ENCODE data around the gene IL36G. TPM values are rescaled to one million over a fixed set of nuclear protein-coding genes. Genes with fewer than 3 reads are reported as not detected.

Gene IL36G
- total RNA-seq, 1 donor from 2014 or later, result not detected

DNA sequence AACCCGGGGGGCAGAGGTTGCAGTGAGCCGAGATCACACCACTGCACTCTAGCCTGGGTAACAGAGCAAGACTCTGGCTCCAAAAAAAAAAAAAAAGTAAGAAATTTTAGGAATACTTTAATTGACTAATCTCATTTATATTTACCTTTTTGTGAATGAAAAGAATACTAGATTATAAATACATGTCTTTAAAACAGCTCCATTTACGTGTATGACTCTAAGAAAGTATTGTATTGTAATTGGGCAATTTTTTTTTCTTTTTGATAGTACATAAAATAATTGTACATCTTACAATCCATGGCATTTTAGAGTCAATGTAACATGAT lies 35.5 kb downstream of the IL36G start:
- H3K27ac ChIP-seq (ENCODE audit: low read depth, low read length), result no peak overlapping the region
- no peaks in the 10 kb centered on the region for H3K27me3 ChIP-seq (ENCODE audit: control insufficient read depth in 3 of 3, insufficient read depth in 3 of 3, low read length in 3 of 3)
- no peaks in the 10 kb centered on the region for H3K9me3 ChIP-seq (ENCODE audit: control insufficient read depth in 3 of 3, low read length in 3 of 3)
- H3K4me1 ChIP-seq (ENCODE audit: control insufficient read depth in 3 of 3, insufficient read depth in 3 of 3, low read length in 3 of 3), result no peaks in the 10 kb centered on the region
- H3K36me3 ChIP-seq (ENCODE audit: control insufficient read depth in 3 of 3, insufficient read depth in 3 of 3, low read length in 3 of 3), result no peaks in the 10 kb centered on the region
- H3K4me3 ChIP-seq (ENCODE audit: low read length in 3 of 3), result no peak overlapping the region
- H3K9ac ChIP-seq (ENCODE audit: low read depth in 1 of 3, low read length in 3 of 3), result no peak overlapping the region

DNA sequence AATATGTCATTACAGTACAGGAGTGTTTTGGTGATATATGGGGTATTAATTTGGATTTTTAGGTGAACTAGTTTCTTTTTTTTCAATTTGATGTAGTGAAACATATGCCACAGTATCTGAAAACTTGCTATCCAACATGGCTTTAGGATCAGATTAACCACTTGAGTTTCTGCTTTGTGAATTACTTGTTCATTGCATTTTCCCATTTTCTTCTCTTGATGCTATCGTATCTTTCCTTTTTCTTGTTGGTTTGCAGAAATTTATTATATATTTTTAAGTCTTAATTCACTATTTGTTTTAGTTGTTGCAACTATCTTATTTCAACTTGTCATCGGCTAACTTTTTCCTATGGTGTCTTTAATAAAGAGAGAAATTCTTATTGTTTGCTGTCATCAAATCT lies 36.3 kb downstream of the IL36G start:
- H3K27me3 ChIP-seq (ENCODE audit: control insufficient read depth in 3 of 3, insufficient read depth in 3 of 3, low read length in 3 of 3), result no peaks in the 10 kb centered on the region
- H3K36me3 ChIP-seq (ENCODE audit: control insufficient read depth in 3 of 3, insufficient read depth in 3 of 3, low read length in 3 of 3), result no peaks in the 10 kb centered on the region
- H3K9me3 ChIP-seq (ENCODE audit: control insufficient read depth in 3 of 3, low read length in 3 of 3), result no peaks in the 10 kb centered on the region
- H3K4me3 ChIP-seq (ENCODE audit: low read length in 3 of 3), result no peak overlapping the region
- no peak overlapping the region for H3K9ac ChIP-seq (ENCODE audit: low read depth in 1 of 3, low read length in 3 of 3)
- H3K27ac ChIP-seq (ENCODE audit: low read depth, low read length), result no peak overlapping the region
- H3K4me1 ChIP-seq (ENCODE audit: control insufficient read depth in 3 of 3, insufficient read depth in 3 of 3, low read length in 3 of 3), result no peaks in the 10 kb centered on the region

DNA sequence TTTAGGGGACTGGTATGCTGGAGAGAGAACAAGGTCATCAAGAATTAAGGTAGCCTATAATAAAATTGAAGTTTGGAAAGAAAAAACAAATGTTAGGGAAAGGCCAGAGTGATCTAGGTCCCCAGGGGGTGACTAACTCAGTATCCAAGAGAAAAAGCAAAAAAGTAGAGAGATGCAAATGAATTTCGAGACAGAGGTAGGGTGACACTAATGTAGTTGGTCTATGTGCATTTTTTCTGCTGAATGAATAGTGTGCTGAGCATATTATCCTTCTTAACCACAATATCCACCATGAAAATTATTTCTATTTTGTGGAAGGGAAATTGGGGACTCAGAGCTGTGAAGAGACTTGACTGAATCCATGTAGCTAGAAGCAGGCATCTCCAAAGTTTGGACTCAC lies 37.2 kb downstream of the IL36G start:
- H3K27me3 ChIP-seq (ENCODE audit: control insufficient read depth in 3 of 3, insufficient read depth in 3 of 3, low read length in 3 of 3), result no peaks in the 10 kb centered on the region
- H3K27ac ChIP-seq (ENCODE audit: low read depth, low read length), result no peak overlapping the region
- no peaks in the 10 kb centered on the region for H3K9me3 ChIP-seq (ENCODE audit: control insufficient read depth in 3 of 3, low read length in 3 of 3)
- H3K36me3 ChIP-seq (ENCODE audit: control insufficient read depth in 3 of 3, insufficient read depth in 3 of 3, low read length in 3 of 3), result no peaks in the 10 kb centered on the region
- no peaks in the 10 kb centered on the region for H3K4me1 ChIP-seq (ENCODE audit: control insufficient read depth in 3 of 3, insufficient read depth in 3 of 3, low read length in 3 of 3)
- no peak overlapping the region for H3K9ac ChIP-seq (ENCODE audit: low read depth in 1 of 3, low read length in 3 of 3)
- no peak overlapping the region for H3K4me3 ChIP-seq (ENCODE audit: low read length in 3 of 3)

GRCh38 chr2:113015655-113016054 lies 37.8 kb downstream of the IL36G start:
- Histone ChIP-seq H3K36me3 (ENCODE audit: control insufficient read depth in 3 of 3, insufficient read depth in 3 of 3, low read length in 3 of 3) (no peaks in the 10 kb centered on the region), H3K4me1 (ENCODE audit: control insufficient read depth in 3 of 3, insufficient read depth in 3 of 3, low read length in 3 of 3) (no peaks in the 10 kb centered on the region), H3K9ac (ENCODE audit: low read depth in 1 of 3, low read length in 3 of 3) (no peak overlapping the region), H3K9me3 (ENCODE audit: control insufficient read depth in 3 of 3, low read length in 3 of 3) (no peaks in the 10 kb centered on the region), H3K4me3 (ENCODE audit: low read length in 3 of 3) (no peak overlapping the region), H3K27ac (ENCODE audit: low read depth, low read length) (no peak overlapping the region), H3K27me3 (ENCODE audit: control insufficient read depth in 3 of 3, insufficient read depth in 3 of 3, low read length in 3 of 3) (no peaks in the 10 kb centered on the region)

DNA sequence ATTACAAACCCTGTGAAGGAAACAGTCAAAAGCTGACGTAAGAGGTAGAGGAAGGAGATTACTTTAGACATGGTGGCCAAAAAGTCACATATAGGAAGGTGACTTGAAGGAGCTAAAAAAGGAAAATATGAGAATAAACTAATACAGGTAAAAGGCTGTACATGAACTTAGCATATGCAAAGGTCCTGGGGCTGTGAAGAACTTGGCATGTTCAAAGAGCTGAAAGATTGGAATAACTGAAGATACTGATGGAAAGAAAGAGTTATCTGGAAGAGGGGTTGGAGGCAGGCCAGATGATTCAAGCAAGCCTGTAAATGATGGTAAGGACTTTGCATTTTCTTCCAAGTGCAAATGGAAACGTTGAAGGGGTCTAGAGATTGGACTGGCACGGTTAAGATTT lies 40.7 kb downstream of the IL36G start:
- no peak overlapping the region for H3K4me3 ChIP-seq (ENCODE audit: low read length in 3 of 3)
- H3K9me3 ChIP-seq (ENCODE audit: control insufficient read depth in 3 of 3, low read length in 3 of 3), result no peaks in the 10 kb centered on the region
- H3K27me3 ChIP-seq (ENCODE audit: control insufficient read depth in 3 of 3, insufficient read depth in 3 of 3, low read length in 3 of 3), result no peaks in the 10 kb centered on the region
- H3K9ac ChIP-seq (ENCODE audit: low read depth in 1 of 3, low read length in 3 of 3), result no peak overlapping the region
- no peak overlapping the region for H3K27ac ChIP-seq (ENCODE audit: low read depth, low read length)
- H3K36me3 ChIP-seq (ENCODE audit: control insufficient read depth in 3 of 3, insufficient read depth in 3 of 3, low read length in 3 of 3), result no peaks in the 10 kb centered on the region
- H3K4me1 ChIP-seq (ENCODE audit: control insufficient read depth in 3 of 3, insufficient read depth in 3 of 3, low read length in 3 of 3), result no peaks in the 10 kb centered on the region

DNA sequence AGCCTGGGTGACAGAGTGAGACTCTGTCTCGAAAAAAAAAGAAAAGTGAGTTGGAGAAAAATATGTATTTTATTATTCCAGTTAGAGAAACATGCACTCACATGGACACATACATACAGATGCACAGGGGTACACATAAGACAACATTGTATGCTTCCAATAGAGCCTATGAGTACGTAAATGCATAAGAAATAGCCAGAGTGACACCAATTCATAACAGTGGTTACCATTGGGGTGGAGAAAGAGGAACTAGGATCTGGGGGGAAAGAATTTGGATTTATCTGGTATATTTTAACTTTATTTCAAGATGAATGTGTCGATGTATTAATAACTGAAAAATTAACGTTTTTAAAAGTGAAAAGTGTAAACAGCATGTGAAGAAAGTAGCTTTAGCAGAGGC lies 43.5 kb downstream of the IL36G start:
- no peak overlapping the region for H3K4me3 ChIP-seq (ENCODE audit: low read length in 3 of 3)
- H3K9ac ChIP-seq (ENCODE audit: low read depth in 1 of 3, low read length in 3 of 3), result no peak overlapping the region
- no peaks in the 10 kb centered on the region for H3K4me1 ChIP-seq (ENCODE audit: control insufficient read depth in 3 of 3, insufficient read depth in 3 of 3, low read length in 3 of 3)
- no peak overlapping the region for H3K27ac ChIP-seq (ENCODE audit: low read depth, low read length)
- no peaks in the 10 kb centered on the region for H3K36me3 ChIP-seq (ENCODE audit: control insufficient read depth in 3 of 3, insufficient read depth in 3 of 3, low read length in 3 of 3)
- no peaks in the 10 kb centered on the region for H3K27me3 ChIP-seq (ENCODE audit: control insufficient read depth in 3 of 3, insufficient read depth in 3 of 3, low read length in 3 of 3)
- no peaks in the 10 kb centered on the region for H3K9me3 ChIP-seq (ENCODE audit: control insufficient read depth in 3 of 3, low read length in 3 of 3)

GRCh38 chr2:113024764-113025163 lies 47.0 kb downstream of the IL36G start:
- Histone ChIP-seq H3K27me3 (ENCODE audit: control insufficient read depth in 3 of 3, insufficient read depth in 3 of 3, low read length in 3 of 3) (peaks cover 0 to 5% (median 0%) of the 10 kb centered on the region in 3 donors), H3K4me3 (ENCODE audit: low read length in 3 of 3) (no peak overlapping the region), H3K9ac (ENCODE audit: low read depth in 1 of 3, low read length in 3 of 3) (no peak overlapping the region)

DNA sequence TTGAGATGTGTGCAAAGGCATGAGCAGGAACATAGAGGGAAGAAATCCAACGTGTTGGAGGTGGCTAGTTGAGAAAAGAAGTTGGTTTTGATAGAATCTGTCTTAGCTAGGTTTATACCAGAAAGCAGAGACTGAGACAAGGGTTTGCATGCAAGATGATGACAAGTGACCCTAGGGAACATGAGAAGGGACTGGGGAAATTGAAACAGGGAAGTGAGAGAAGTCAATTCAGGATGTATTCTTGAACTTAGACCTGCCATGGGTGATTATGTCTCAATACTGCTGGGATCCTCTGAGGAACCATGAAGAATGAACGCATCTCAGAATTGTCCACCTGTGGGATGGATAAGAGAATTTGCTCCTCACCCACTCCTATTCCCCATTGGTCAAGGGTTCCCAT lies 47.9 kb downstream of the IL36G start:
- Histone ChIP-seq H3K27me3 (ENCODE audit: control insufficient read depth in 3 of 3, insufficient read depth in 3 of 3, low read length in 3 of 3) (peaks cover 0 to 5% (median 0%) of the 10 kb centered on the region in 3 donors), H3K4me3 (ENCODE audit: low read length in 3 of 3) (no peak overlapping the region), H3K36me3 (ENCODE audit: control insufficient read depth in 3 of 3, insufficient read depth in 3 of 3, low read length in 3 of 3) (no peaks in the 10 kb centered on the region), H3K9me3 (ENCODE audit: control insufficient read depth in 3 of 3, low read length in 3 of 3) (no peaks in the 10 kb centered on the region), H3K27ac (ENCODE audit: low read depth, low read length) (no peak overlapping the region), H3K9ac (ENCODE audit: low read depth in 1 of 3, low read length in 3 of 3) (no peak overlapping the region), H3K4me1 (ENCODE audit: control insufficient read depth in 3 of 3, insufficient read depth in 3 of 3, low read length in 3 of 3) (no peaks in the 10 kb centered on the region)

More at GRCh38 chr2:113024764-113025163, 47.0 kb downstream of the IL36G start:
- Histone ChIP-seq H3K27ac (ENCODE audit: low read depth, low read length) (no peak overlapping the region), H3K36me3 (ENCODE audit: control insufficient read depth in 3 of 3, insufficient read depth in 3 of 3, low read length in 3 of 3) (no peaks in the 10 kb centered on the region), H3K9me3 (ENCODE audit: control insufficient read depth in 3 of 3, low read length in 3 of 3) (no peaks in the 10 kb centered on the region), H3K4me1 (ENCODE audit: control insufficient read depth in 3 of 3, insufficient read depth in 3 of 3, low read length in 3 of 3) (no peaks in the 10 kb centered on the region)

DNA sequence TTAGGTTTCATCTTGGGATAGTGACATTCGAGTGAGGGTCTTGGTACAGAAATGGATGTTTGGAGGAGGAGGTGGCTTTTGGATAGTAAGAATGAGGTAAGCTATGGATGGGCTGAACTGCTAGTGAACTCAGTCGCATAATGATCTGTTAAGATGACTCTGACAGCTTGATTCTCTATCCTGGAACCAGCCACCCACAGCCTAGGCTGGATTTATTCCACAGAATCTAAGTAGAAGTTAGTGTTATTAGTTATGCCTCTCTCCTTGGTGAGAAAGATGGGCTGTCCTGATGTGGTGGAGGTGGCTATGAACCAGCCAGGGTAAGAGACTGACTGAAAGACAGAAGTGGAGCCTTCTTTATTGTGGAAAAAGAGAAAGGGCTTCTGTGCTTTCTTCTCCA lies 49.9 kb downstream of the IL36G start:
- Histone ChIP-seq H3K9ac (ENCODE audit: low read depth in 1 of 3, low read length in 3 of 3) (no peak overlapping the region), H3K4me1 (ENCODE audit: control insufficient read depth in 3 of 3, insufficient read depth in 3 of 3, low read length in 3 of 3) (no peaks in the 10 kb centered on the region), H3K27me3 (ENCODE audit: control insufficient read depth in 3 of 3, insufficient read depth in 3 of 3, low read length in 3 of 3) (peaks cover 0 to 5% (median 0%) of the 10 kb centered on the region in 3 donors)

GRCh38 chr2:113028112-113028511 lies 50.3 kb downstream of the IL36G start:
- H3K27ac ChIP-seq (ENCODE audit: low read depth, low read length), result no peak overlapping the region
- peaks cover 0 to 5% (median 0%) of the 10 kb centered on the region in 3 donors for H3K27me3 ChIP-seq (ENCODE audit: control insufficient read depth in 3 of 3, insufficient read depth in 3 of 3, low read length in 3 of 3)
- no peak overlapping the region for H3K4me3 ChIP-seq (ENCODE audit: low read length in 3 of 3)
- no peaks in the 10 kb centered on the region for H3K4me1 ChIP-seq (ENCODE audit: control insufficient read depth in 3 of 3, insufficient read depth in 3 of 3, low read length in 3 of 3)
- H3K9me3 ChIP-seq (ENCODE audit: control insufficient read depth in 3 of 3, low read length in 3 of 3), result no peaks in the 10 kb centered on the region
- H3K9ac ChIP-seq (ENCODE audit: low read depth in 1 of 3, low read length in 3 of 3), result no peak overlapping the region
- no peaks in the 10 kb centered on the region for H3K36me3 ChIP-seq (ENCODE audit: control insufficient read depth in 3 of 3, insufficient read depth in 3 of 3, low read length in 3 of 3)

More for the DNA sequence above, 49.9 kb downstream of the IL36G start:
- no peaks in the 10 kb centered on the region for H3K36me3 ChIP-seq (ENCODE audit: control insufficient read depth in 3 of 3, insufficient read depth in 3 of 3, low read length in 3 of 3)
- H3K27ac ChIP-seq (ENCODE audit: low read depth, low read length), result no peak overlapping the region
- H3K9me3 ChIP-seq (ENCODE audit: control insufficient read depth in 3 of 3, low read length in 3 of 3), result no peaks in the 10 kb centered on the region
- no peak overlapping the region for H3K4me3 ChIP-seq (ENCODE audit: low read length in 3 of 3)

DNA sequence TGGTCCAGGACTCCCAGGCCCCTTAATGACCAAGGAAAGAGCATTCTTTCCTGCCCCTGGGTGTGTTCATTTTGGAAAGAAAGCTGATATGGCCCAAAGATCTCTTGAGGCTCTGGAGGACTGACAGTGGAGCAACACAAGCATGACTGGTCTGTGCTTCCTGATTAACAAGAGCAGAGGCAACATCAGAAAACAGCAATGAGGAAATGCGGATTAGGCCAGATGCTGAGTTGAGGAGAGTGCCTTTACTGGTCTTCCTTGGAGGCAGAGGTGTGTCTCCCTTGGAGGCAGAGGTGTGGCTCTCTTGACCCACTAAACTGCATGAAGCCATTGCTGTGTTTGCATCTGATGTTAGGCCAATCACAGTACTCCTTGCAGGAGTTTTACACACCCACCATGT lies 54.9 kb downstream of the IL36G start:
- Histone ChIP-seq H3K9me3 (ENCODE audit: control insufficient read depth in 3 of 3, low read length in 3 of 3) (no peaks in the 10 kb centered on the region), H3K4me1 (ENCODE audit: control insufficient read depth in 3 of 3, insufficient read depth in 3 of 3, low read length in 3 of 3) (no peaks in the 10 kb centered on the region), H3K27me3 (ENCODE audit: control insufficient read depth in 3 of 3, insufficient read depth in 3 of 3, low read length in 3 of 3) (peaks cover 0 to 5% (median 0%) of the 10 kb centered on the region in 3 donors), H3K4me3 (ENCODE audit: low read length in 3 of 3) (no peak overlapping the region), H3K36me3 (ENCODE audit: control insufficient read depth in 3 of 3, insufficient read depth in 3 of 3, low read length in 3 of 3) (no peaks in the 10 kb centered on the region), H3K27ac (ENCODE audit: low read depth, low read length) (no peak overlapping the region), H3K9ac (ENCODE audit: low read depth in 1 of 3, low read length in 3 of 3) (no peak overlapping the region)
